Left lung (tissue), 10 donors: ENCODE results near the gene PIAS1. TPM values are rescaled to one million over a fixed set of nuclear protein-coding genes. Genes with fewer than 3 reads are reported as not detected.
"Not testable (repeated sequence)": the region's sequence is repeated elsewhere in the genome, so short reads cannot be mapped to it uniquely, and the experiment has no call there.

Experiments
- ATAC-seq: fragments of 200-7000 bp; cut with Tn5 transposase; one replicate; pipeline ENCODE4 v1.9.1; 2020; ENCODE audit warnings: moderate library complexity
- DNase-seq, 4 donors: peaks; one replicate each; pipeline ENCODE4 v3.0.0-alpha.2; 2013 to 2020
- H3K27ac ChIP-seq, 2 donors: fragments of 200-600 bp; sonication (generic) in 1 of 2; one replicate each; pipeline versions ENCODE4 v1.5.0 to v1.8.0; 2020 to 2021
- H3K27me3 ChIP-seq, 2 donors: fragments of 200-600 bp; sonication (generic) in 1 of 2; one replicate each; pipeline versions ENCODE4 v1.5.0 to v1.8.0; 2020 to 2021
- H3K36me3 ChIP-seq, 2 donors: fragments of 200-600 bp; sonication (generic) in 1 of 2; one replicate each; pipeline versions ENCODE4 v1.5.0 to v1.8.0; 2020 to 2021
- H3K4me1 ChIP-seq, 2 donors: fragments of 200-600 bp; one replicate each; pipeline ENCODE4 v1.8.0; 2021
- H3K4me3 ChIP-seq, 2 donors: fragments of 200-600 bp; sonication (generic) in 1 of 2; one replicate each; pipeline versions ENCODE4 v1.5.0 to v1.8.0; 2020 to 2021; ENCODE audit warnings: mild to moderate bottlenecking in 1 of 2
- H3K9me3 ChIP-seq, 2 donors: fragments of 200-600 bp; sonication (generic) in 1 of 2; one replicate each; pipeline versions ENCODE4 v1.5.0 to v1.8.0; 2020 to 2021
- intact Hi-C, 2 donors: fragments of 100-400 bp; cut with DNase I; formaldehyde crosslinking; loops; one replicate each; pipeline versions ENCODE4 v1.11.2 to v1.14.2; 2022
- polyA plus RNA-seq, 6 donors: library from polyadenylated mRNA; unstranded; fragments of 120-200 nt; gene quantifications; one replicate each; pipeline ENCODE4 v1.2.1, GENCODE V29; 2013; ENCODE audit not compliant: insufficient read length in 6 of 6
- total RNA-seq, 2 donors: library from RNA; stranded (reverse); fragmentation: NEBNext Ultra II Directional; extraction: Animal tissue kit (Norgen Biotek cat#: 25700); gene quantifications; one replicate each; pipeline ENCODE4 v1.2.1, GENCODE V29; 2021
- TF ChIP-seq, protein P1 (sequence below), 2 donors: fragments of 200-600 bp; sonication (generic) in 1 of 2; IDR thresholded peaks; one replicate each; pipeline versions ENCODE4 v1.5.0 to v1.8.0; 2021; ENCODE audit warnings: antibody characterized with exemption in 2 of 2
- donor health status: DM: no; HTN: yes; CAD: no.
- donor health status: DM: no; HTN: no; CAD: no.

PIAS1 gene
- total and polyA plus RNA-seq, 8 donors, result 44.9 to 71.4 (median 63.3) TPM

DNA sequence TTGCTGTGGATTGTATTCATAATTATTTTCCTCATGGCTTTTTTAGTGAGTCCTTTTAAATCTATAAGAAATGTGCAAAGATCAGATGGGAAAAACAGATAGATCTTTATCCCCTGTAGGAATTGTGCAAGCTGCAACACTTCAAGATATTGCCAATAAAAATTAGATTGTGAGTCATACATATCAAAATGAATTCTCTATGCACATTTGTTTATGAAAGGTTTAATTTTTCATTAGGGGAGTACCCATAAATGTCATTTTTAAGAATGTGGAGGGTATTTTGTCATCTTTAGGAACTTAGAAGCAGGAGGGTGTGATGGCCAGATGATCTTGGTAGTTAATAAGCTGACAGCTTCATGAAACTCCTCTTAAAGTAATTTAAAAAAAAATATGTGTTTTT lies 2.9 kb downstream of the PIAS1 start:
- no peak overlapping the region for H3K4me3 ChIP-seq
- DNase-seq, result no peak
- H3K27ac ChIP-seq, result no peak overlapping the region
- TF ChIP-seq, protein P1, sequence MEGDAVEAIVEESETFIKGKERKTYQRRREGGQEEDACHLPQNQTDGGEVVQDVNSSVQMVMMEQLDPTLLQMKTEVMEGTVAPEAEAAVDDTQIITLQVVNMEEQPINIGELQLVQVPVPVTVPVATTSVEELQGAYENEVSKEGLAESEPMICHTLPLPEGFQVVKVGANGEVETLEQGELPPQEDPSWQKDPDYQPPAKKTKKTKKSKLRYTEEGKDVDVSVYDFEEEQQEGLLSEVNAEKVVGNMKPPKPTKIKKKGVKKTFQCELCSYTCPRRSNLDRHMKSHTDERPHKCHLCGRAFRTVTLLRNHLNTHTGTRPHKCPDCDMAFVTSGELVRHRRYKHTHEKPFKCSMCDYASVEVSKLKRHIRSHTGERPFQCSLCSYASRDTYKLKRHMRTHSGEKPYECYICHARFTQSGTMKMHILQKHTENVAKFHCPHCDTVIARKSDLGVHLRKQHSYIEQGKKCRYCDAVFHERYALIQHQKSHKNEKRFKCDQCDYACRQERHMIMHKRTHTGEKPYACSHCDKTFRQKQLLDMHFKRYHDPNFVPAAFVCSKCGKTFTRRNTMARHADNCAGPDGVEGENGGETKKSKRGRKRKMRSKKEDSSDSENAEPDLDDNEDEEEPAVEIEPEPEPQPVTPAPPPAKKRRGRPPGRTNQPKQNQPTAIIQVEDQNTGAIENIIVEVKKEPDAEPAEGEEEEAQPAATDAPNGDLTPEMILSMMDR (IDR thresholded peaks at IDR 0.05), result no peak
- no peak for ATAC-seq
- peaks cover 16 to 70% of the 10 kb centered on the region in 2 donors for H3K4me1 ChIP-seq
- H3K36me3 ChIP-seq, result peaks cover 0 to 5% of the 10 kb centered on the region in 2 donors
- intact Hi-C loops, result no loop called here
- no peaks in the 10 kb centered on the region for H3K9me3 ChIP-seq
- H3K27me3 ChIP-seq, result no peaks in the 10 kb centered on the region

DNA sequence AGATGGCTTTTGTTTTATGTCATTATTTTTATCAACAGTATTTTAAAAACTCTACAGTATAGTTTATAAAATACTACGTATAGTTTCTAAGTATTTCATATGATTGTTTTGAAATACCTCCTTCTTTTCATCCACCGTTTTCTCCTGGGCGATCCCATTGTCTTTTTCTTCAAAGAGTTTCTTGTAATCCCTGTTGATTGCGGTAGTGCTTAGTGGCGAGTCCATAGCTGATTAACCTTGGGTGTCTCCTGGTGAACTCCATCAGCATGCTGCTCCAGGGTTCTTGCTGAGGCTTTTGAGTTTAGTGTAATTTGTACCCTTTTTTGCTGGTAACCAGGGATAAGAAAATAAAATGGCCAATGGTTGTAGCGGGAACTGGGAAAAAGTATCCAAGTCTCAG lies 3.6 kb downstream of the PIAS1 start:
- Histone ChIP-seq H3K4me3 (no peak overlapping the region), H3K4me1 (peaks cover 16 to 77% of the 10 kb centered on the region in 2 donors), H3K27ac (no peak overlapping the region), H3K9me3 (no peaks in the 10 kb centered on the region), H3K36me3 (peaks cover 0 to 5% of the 10 kb centered on the region in 2 donors), H3K27me3 (no peaks in the 10 kb centered on the region)
- TF ChIP-seq, protein P1 (IDR thresholded peaks at IDR 0.05), result no peak
- ATAC-seq (no peak), DNase-seq (no peak)
- intact Hi-C loops, result no loop called here

DNA sequence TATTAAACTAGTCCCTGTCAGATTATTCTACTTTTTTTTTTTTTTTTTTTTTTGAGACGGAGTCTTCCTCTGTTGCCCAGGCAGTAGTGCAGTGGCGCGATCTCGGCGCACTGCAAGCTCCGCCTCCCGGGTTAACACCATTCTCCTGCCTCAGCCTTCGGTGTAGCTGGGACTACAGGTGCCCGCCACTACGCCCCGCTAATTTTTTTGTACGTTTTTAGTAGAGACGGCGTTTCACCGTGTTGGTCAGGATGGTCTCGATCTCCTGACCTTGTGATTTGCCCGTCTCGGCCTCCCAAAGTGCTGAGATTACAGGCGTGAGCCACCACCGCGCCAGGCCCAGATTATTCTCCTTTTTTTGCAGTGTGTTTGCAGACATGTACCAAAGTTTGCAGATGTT lies 4.9 kb downstream of the PIAS1 start:
- H3K9me3 ChIP-seq, H3K4me3 ChIP-seq, intact Hi-C loops, DNase-seq, H3K27ac ChIP-seq, H3K27me3 ChIP-seq, ATAC-seq, H3K36me3 ChIP-seq: not testable (repeated sequence)
- H3K4me1 ChIP-seq, result peaks cover 16 to 83% of the 10 kb centered on the region in 2 donors

DNA sequence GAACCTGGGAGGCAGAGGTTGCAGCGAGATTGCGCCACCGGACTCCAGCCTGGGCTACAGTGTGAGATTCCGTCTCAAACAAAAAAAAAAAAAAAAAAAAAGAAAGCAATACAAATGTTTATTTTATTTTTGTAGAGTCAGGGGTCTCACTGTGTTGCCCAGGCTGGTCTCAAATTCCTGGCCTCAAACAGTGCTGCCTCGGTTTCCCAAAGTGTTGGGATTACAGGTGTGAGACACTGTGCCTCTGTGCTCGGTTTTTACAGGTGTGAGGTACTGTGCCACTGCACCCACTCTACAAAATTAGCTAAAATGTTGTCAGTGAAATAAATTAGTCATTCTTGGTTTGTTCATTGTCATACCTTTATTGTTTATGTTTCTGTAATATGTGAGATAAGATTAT lies 5.5 kb downstream of the PIAS1 start:
- Histone ChIP-seq H3K27ac (no peak overlapping the region), H3K4me3 (no peak overlapping the region), H3K27me3 (no peaks in the 10 kb centered on the region), H3K36me3 (peaks cover 0 to 5% of the 10 kb centered on the region in 2 donors), H3K4me1 (peaks cover 16 to 87% of the 10 kb centered on the region in 2 donors), H3K9me3 (no peaks in the 10 kb centered on the region)
- ATAC-seq (no peak), DNase-seq (no peak)
- TF ChIP-seq, protein P1 (IDR thresholded peaks at IDR 0.05), result no peak
- intact Hi-C loops, result no loop called here

DNA sequence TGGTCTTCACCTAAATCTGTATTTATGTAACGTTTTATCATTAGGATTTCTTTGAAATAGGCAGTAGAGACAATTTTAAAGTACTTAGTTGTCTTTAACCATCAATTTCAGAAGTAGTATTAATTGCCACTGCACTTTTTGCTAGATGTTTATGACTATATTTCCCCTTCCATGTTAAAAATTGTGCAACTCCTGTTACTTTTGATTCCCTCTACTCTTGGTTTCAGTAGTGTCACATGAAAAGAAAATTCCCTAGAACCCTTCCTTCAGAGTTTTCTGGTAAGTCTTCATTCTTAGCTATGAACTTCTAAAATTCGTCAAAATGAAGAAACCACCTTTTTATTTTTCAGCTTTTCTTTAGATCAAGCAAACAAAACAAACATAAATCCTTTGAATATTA lies 7.1 kb downstream of the PIAS1 start:
- no peak overlapping the region for H3K27ac ChIP-seq
- H3K9me3 ChIP-seq, result no peaks in the 10 kb centered on the region
- ATAC-seq (no peak), DNase-seq (no peak)
- TF ChIP-seq, protein P1 (IDR thresholded peaks at IDR 0.05), result no peak
- H3K4me1 ChIP-seq, result peaks cover 12 to 80% of the 10 kb centered on the region in 2 donors
- no peaks in the 10 kb centered on the region for H3K27me3 ChIP-seq
- H3K4me3 ChIP-seq, result no peak overlapping the region
- intact Hi-C loops, result no loop called here
- H3K36me3 ChIP-seq, result peaks cover 0 to 5% of the 10 kb centered on the region in 2 donors

DNA sequence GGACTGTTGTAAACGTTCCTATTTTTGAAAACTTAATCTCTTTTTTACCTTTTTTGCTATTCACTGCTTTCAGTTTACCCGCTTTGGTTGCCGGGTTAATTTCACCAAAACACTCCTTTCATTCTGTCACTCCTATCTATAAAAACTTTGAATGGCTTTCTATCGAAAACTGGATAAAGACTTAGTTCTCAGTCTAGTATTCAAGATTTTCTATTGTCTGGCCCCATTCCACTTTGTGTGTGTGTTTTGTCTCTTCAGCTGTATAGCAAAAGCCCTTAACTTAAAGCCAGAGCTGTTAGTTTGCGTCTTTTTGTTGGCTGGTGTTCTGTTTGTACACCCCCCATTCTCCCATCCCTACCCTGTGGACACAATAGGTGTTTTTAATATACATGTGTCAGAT lies 7.5 kb downstream of the PIAS1 start:
- Histone ChIP-seq H3K4me1 (peaks cover 8 to 80% of the 10 kb centered on the region in 2 donors), H3K27ac (no peak overlapping the region), H3K4me3 (no peak overlapping the region), H3K36me3 (peaks cover 0 to 5% of the 10 kb centered on the region in 2 donors), H3K27me3 (no peaks in the 10 kb centered on the region), H3K9me3 (no peaks in the 10 kb centered on the region)
- ATAC-seq, result no peak
- intact Hi-C loops, result no loop called here
- TF ChIP-seq, protein P1 (IDR thresholded peaks at IDR 0.05), result no peak
- no peak for DNase-seq
